GM18873 (cell line): ENCODE results near the gene PPP1R10.
"Not testable (repeated sequence)": the region's sequence is repeated elsewhere in the genome, so short reads cannot be mapped to it uniquely, and the experiment has no call there.

ENCODE experiments used
- ATAC-seq: cut with Tn5 transposase; IDR thresholded peaks from one replicate; pipeline ENCODE4 v1.9.1; 2021; ENCODE audit warnings: mild to moderate bottlenecking, moderate library complexity, moderate number of reproducible peaks; ENCODE audit not compliant: unreplicated experiment, low FRiP score

PPP1R10 gene

GRCh38 chr6:30600451-30600961 lies 16.5 kb downstream of the PPP1R10 start:
- no peak for ATAC-seq

DNA sequence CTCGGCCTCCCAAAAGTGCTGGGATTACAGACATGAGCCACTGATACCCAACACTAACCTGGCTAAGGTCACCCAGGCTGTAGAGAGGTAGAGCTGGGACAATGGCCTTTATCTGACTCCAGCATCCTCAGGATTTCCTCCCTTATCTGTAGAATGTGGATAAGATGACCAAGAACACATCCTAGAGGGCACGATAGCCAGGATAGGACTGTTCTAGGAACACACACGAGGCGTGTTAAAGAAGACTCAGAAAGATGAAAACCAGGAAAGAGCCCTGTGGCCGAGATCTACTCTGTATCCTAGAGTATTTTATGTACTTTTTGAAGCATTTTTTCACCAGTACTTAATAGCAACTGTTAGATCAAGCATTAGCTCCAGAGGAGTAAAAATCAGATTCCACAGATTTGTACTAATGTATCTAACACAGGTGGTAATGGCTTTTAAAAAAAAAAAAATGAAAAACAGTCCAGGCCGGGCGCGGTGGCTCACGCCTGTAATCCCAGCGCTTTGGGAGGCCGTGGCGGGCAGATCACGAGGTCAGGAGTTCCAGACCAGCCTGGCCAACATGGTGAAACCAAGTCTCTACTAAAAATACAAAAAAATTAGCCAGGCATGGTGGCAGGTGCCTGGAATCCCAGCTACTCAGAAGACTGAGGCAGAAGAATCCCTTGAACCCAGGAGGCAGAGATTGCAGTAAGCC lies 17.3 kb downstream of the PPP1R10 start:
- ATAC-seq: no peak

GRCh38 chr6:30598912-30599624 lies 18.0 kb downstream of the PPP1R10 start:
- ATAC-seq: no peak

DNA sequence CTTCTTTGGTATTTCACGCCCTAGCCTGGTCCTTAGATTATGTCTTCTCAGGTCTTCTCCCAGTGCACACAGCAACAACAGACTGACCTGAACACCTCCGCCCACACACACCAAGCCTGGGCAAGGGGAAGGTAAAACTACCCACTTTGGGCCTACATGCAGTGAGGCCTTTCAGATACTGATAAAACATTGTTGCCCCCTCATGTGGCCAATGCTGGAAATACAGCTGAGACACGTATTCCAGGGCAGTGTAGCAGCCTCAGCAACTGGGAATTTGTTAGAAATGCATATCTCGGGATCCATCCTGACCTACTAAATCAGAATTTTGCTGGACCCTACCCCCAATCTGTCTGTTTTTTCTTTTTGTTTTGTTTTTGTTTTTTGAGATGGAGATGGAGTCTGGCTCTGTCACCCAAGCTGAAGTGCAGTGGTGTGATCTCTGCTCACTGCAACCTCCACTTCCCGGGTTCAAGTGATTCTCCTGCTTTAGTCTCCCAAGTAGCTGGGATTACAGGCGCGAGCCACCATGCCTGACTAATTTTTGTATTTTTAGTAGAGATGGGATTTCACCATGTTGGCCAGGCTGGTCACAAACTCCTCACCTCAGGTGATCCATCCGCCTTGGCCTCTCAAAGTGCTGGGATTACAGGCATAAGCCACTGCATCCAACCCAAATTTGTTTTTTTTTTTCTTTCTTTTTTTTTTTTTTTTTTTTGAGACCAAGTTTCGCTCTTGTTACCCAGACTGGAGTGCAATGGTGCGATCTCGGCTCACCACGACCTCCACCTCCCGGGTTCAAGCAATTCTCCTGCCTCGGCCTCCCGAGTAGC lies 19.5 kb downstream of the PPP1R10 start:
- ATAC-seq: not testable (repeated sequence)

- no peak for ATAC-seq
These were observed 24.8 kb downstream of the PPP1R10 start for GRCh38 chr6:30592287-30592686.

DNA sequence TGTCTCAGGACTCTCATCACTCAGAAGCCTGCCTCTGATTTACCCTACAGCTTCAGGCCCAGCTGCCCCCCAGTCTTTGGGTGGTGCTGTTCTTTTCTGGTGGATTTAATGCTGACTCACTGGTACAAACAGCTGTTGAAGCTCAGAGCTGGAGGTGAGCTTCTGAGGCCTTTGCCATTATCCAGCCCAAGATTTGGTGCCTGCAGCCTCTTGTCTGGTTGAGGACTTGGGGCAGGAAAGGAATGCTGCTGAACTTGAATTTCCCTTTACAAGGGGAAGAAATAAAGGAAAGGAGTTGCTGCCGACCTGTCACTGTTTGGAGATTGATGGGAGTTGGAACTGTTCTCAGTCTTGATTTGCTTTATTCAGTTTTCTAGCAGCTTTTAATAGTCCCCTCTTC lies 26.0 kb downstream of the PPP1R10 start:
- no peak for ATAC-seq

GRCh38 chr6:30590509-30590908 lies 26.5 kb downstream of the PPP1R10 start:
- no peak for ATAC-seq

GRCh38 chr6:30589754-30590358 lies 27.2 kb downstream of the PPP1R10 start:
- no peak for ATAC-seq

DNA sequence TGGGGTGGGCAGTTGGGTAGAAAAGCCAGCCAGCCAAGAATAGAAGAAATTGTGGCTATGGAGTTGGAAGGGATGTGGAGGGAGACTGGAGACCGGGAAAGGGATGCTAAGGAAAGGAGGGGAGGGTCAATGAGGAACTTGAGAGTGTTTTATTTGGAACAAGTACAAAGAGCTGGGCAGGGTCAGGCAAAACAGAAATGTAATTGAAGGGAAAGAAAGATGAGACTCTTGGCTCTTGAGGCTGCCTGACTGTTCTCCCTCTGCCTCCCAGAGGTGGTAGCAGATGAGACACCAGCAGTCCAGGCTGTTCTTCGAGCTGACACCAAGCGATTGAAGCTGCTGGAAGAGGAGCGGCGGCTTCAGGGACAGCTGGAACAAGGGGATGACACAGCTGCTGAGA lies 33.1 kb downstream of the PPP1R10 start:
- ATAC-seq: no peak

DNA sequence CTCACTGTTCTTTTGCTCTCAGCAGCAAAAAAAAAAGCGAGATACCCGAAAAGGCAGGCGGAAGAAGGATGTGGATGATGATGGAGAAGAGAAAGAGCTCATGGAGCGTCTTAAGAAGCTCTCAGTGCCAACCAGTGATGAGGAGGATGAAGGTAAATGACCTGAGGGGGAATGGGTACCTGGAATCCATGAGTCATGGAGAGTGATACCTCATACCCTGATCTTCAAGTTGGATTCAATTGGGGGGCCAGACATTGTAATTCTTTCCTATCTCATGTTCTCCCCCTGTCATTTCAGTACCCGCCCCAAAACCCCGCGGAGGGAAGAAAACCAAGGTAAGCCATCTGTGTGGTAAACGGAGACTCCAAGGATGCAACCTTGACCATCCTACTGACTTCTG lies 39.0 kb downstream of the PPP1R10 start:
- ATAC-seq: no peak

- no peak for ATAC-seq
These were observed 43.9 kb downstream of the PPP1R10 start for GRCh38 chr6:30573113-30573512.

DNA sequence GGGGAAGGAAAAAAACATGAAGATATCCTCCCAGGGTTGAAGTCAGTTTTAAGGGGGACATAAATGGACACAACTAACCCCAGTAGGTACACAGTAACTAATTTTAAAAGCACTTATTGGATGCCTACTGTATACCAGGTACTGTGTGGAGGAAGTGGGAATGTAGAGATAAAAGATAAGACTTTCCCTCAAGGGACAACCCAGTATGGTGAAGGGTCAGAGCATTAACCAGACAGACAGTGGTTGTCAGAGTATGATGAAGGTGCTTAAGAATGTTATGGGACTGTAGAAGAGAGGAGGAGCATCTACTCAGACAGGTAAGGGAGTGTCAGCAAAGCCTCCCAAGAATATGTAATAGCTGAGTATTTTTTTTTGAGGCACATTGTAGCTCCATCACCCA lies 44.9 kb downstream of the PPP1R10 start:
- no peak for ATAC-seq

GRCh38 chr6:30571762-30572082 lies 45.3 kb downstream of the PPP1R10 start:
- no peak for ATAC-seq

DNA sequence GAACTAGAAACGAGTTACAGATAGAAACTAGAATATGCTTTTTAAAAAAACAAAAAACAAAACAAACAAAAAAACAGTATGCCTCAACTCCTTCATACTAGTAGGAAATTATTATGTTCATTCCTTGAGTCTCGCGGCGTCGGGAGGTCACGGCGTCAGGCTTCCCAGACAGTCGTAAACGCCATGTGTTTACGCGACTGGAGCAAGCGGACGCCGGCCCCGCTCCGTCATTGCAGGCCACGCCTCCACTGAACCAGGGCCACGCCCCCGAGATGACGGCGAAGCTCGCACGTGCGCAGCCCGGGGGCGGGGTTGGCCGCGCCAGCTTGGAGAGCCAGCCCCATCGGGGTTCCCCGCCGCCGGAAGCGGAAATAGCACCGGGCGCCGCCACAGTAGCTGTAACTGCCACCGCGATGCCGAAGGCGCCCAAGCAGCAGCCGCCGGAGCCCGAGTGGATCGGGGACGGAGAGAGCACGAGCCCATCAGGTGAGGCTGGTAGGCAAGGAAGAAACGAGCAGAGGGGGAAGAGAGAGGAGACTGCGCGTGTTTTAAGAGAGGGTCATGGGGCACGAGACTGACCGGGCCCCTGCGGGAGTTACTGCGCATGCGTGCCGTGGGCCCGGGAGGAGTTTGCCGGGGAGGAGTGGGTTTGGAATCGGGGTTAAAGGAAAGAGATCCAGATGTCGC lies 45.8 kb downstream of the PPP1R10 start, which contains the start of gene ABCF1:
Gene ABCF1 (plus strand): TSS at position 368 of the 687 bp plus-strand sequence. CDS start 46 bp downstream, at position 414.
- ATAC-seq: peak; percentile 81

- ATAC-seq: peak; percentile 17
These were observed 46.3 kb downstream of the PPP1R10 start for GRCh38 chr6:30570740-30571074.

DNA sequence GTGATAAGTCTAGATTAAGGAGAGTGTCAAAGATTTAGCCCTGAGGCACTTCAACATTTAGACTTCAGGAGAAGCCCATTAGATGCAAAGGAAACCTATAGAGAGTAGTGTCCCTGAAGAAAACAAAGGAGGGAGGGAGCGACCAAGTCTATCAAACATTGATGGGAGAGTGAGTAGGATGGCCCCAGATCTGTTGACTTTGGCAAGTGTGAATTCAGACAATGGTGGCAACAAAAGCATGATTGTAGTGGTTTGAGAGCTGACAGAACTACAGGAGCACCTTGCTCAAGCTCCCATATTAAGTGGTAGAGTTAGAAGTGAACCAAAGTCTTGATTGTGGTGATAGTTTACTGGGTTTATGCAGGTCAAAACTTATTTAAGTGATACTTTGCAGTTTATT lies 46.8 kb downstream of the PPP1R10 start:
- ATAC-seq: no peak

DNA sequence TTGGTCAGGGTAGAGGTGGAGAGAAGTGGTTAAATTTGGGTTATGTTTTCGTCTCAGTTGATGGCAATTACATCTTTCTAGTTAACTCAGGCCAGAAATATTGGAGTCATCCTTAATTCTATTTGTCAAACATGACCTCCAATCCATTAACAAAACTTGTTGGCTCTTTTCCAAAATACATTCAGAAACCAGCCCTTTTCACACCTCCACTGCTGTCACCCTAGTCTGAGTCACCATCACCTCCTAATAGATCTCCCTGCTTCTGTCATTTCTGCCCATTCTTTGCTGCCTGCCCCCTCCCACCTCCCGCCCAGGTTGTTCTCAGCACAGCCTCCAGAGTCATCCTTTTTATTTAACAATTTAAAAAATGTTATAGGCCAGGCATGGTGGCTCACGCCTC lies 48.8 kb downstream of the PPP1R10 start:
- ATAC-seq: no peak

DNA sequence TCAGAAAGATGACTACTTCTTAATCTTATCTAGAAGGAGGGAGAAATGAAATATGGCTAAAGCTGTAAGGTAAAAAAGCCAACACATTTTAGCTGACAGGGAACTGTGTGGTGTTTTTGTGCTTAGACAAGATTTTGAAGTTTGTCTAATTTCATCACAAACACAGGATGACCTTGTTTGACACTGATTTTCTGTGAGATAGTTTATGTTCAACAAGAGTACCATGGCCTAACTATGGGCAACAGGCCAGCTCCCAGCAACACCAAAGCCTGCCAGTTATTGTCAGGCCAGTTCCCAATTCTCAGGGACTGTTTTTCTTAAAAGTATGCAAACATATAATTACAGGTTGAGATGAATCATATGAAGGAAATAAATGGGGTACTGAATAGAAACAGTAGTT lies 51.3 kb downstream of the PPP1R10 start:
- ATAC-seq: no peak

DNA sequence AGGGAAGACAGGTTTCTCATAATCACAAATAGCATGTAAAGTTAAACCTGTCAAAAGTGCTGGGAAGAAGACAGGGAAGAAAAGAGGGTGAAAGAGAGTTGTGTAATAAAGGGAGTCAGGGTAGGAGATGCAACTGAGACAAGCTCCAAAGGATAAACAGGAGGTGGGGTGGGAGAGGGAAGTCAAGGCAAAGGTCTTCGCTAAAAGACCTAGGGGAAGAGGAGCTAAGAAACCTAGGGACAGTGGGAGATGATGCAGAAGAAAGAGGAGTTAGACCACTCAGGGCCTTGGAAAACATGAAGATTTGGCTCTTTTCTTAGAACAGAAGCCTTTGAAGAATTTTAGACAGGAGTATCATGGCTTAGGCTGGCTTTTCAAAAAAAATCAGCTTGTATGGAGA lies 52.9 kb downstream of the PPP1R10 start:
- no peak for ATAC-seq
